Activated CD4-positive, alpha-beta T cell treated with anti-CD3 and anti-CD28 coated beads, Interleukin-10, Interleukin-2, amounts not matched to agents 100 ng/mL and 50 ng/mL, durations not matched to agents 16 hours and 8 hours (primary cell): ENCODE results near the gene GIT1.

ENCODE experiments used
- DNase-seq: peaks from one replicate; pipeline ENCODE4 v3.0.0-alpha.2; 2020

Gene GIT1

GRCh38 chr17:29592850-29593551, 3.6 kb upstream of the GIT1 start, which contains the start of gene ANKRD13B:
Gene ANKRD13B, plus strand, starts transcription at chr17:29593132. Its CDS starts 490 bp downstream, at chr17:29593622.
- DNase-seq = peak; percentile 70

- DNase-seq = peak; percentile 92
Measured at GRCh38 chr17:29591737-29592608, 2.5 kb upstream of the GIT1 start.

GRCh38 chr17:29591146-29591736, 1.8 kb upstream of the GIT1 start:
- DNase-seq = peak; percentile 43

GRCh38 chr17:29590411-29591145, 1.1 kb upstream of the GIT1 start:
- peak; percentile 33 for DNase-seq

GRCh38 chr17:29588562-29589411, 661 bp downstream of the GIT1 start:
- peak; percentile 62 for DNase-seq

- DNase-seq = peak; percentile 31
Measured at GRCh38 chr17:29588017-29588561, 1.4 kb downstream of the GIT1 start.

- no peak for DNase-seq
Measured at GRCh38 chr17:29587591-29587990, 1.9 kb downstream of the GIT1 start.

- DNase-seq = no peak
Measured at GRCh38 chr17:29586676-29587469, 2.6 kb downstream of the GIT1 start.

GRCh38 chr17:29585080-29585751, 4.2 kb downstream of the GIT1 start:
- peak; percentile 35 for DNase-seq

- no peak for DNase-seq
Measured at GRCh38 chr17:29584452-29585079, 4.9 kb downstream of the GIT1 start.

GRCh38 chr17:29583324-29584248, 5.9 kb downstream of the GIT1 start:
- no peak for DNase-seq

- DNase-seq = no peak
Measured at GRCh38 chr17:29582772-29583171, 6.7 kb downstream of the GIT1 start.

- DNase-seq = no peak
Measured at GRCh38 chr17:29582254-29582765, 7.1 kb downstream of the GIT1 start.

GRCh38 chr17:29581583-29582253, 7.7 kb downstream of the GIT1 start:
- DNase-seq = no peak

GRCh38 chr17:29579866-29580771, 9.3 kb downstream of the GIT1 start:
- DNase-seq = peak; percentile 94
